Fibroblast of villous mesenchyme (primary cell): Measurements from ENCODE around the gene MMP28. TPM values are rescaled to one million over a fixed set of nuclear protein-coding genes. Genes with fewer than 3 reads are reported as not detected.

Source experiments
- DNase-seq: peaks from one replicate; pipeline ENCODE4 v3.0.0-alpha.2; 2010; ENCODE audit warnings: low read depth
- H3K4me3 ChIP-seq: 2 replicates; pipeline ENCODE4 v1.5.1; 2011; ENCODE audit warnings: low read depth, mild to moderate bottlenecking, low read length
- CTCF ChIP-seq: IDR thresholded peaks from 2 replicates; pipeline ENCODE4 v1.5.1; 2012; ENCODE audit warnings: low read depth, mild to moderate bottlenecking, low read length; ENCODE audit not compliant: insufficient read depth
- total RNA-seq: library from RNA; depleted of rRNA; stranded (reverse); fragments of >200 nt; gene quantifications from 2 replicates; pipeline ENCODE4 v1.2.3, GENCODE V29; 2012

Gene MMP28
- total RNA-seq, 1 donor = under 0.01 TPM

- no peak for TF ChIP-seq CTCF
- H3K4me3 ChIP-seq = no peak overlapping the region
- DNase-seq = no peak
Measured at GRCh38 chr17:35740997-35741931, 54.2 kb downstream of the MMP28 start.

- TF ChIP-seq CTCF = no peak
- no peak overlapping the region for H3K4me3 ChIP-seq
- no peak for DNase-seq
Measured at GRCh38 chr17:35740216-35740615, 55.2 kb downstream of the MMP28 start.

GRCh38 chr17:35738519-35739133 is 56.8 kb downstream of the MMP28 start:
- no peak for DNase-seq
- no peak overlapping the region for H3K4me3 ChIP-seq
- TF ChIP-seq CTCF = no peak

GRCh38 chr17:35736236-35736635 is 59.2 kb downstream of the MMP28 start:
- no peak for DNase-seq
- no peak overlapping the region for H3K4me3 ChIP-seq
- no peak for TF ChIP-seq CTCF

GRCh38 chr17:35735036-35735805 is 60.2 kb downstream of the MMP28 start:
- TF ChIP-seq CTCF = no peak
- no peak for DNase-seq
- H3K4me3 ChIP-seq = no peak overlapping the region

- no peak overlapping the region for H3K4me3 ChIP-seq
- no peak for TF ChIP-seq CTCF
- DNase-seq = no peak
Measured at GRCh38 chr17:35734396-35734795, 61.0 kb downstream of the MMP28 start.
